Brain microvascular endothelial cell (primary cell): ENCODE data around the gene SPATA3.

Experiments
- DNase-seq: peaks from one replicate; pipeline ENCODE4 v3.0.0-alpha.2; 2020
- H3K27ac ChIP-seq: fragments of 250-450 bp; sonication (Bioruptor Pico); 2 replicates; pipeline ENCODE4 v1.5.1; 2020; ENCODE audit warnings: mild to moderate bottlenecking, moderate library complexity
- H3K27me3 ChIP-seq: fragments of 250-450 bp; sonication (Bioruptor Pico); replicated peaks from 2 replicates; pipeline ENCODE4 v1.5.1; 2020; ENCODE audit warnings: mild to moderate bottlenecking
- H3K36me3 ChIP-seq: fragments of 250-450 bp; sonication (Bioruptor Pico); replicated peaks from 2 replicates; pipeline ENCODE4 v1.5.1; 2020; ENCODE audit warnings: mild to moderate bottlenecking
- H3K4me3 ChIP-seq: 2 replicates; pipeline ENCODE4 v1.5.1; 2011; ENCODE audit warnings: low read depth, mild to moderate bottlenecking, control low read depth, low read length, moderate library complexity
- in situ Hi-C: cut with HindIII; loops from 2 replicates; pipeline ENCODE4 v1.10.0; 2017; ENCODE audit warnings: low sequenced_read_pairs, low pct_ligation_motif_present
- TF ChIP-seq, protein P1 (sequence below): IDR thresholded peaks from 2 replicates; pipeline ENCODE4 v1.5.1; 2011; ENCODE audit warnings: low read depth, mild to moderate bottlenecking, moderate library complexity, low read length, control low read depth, inconsistent platforms; ENCODE audit errors: missing control alignments

SPATA3 gene

DNA sequence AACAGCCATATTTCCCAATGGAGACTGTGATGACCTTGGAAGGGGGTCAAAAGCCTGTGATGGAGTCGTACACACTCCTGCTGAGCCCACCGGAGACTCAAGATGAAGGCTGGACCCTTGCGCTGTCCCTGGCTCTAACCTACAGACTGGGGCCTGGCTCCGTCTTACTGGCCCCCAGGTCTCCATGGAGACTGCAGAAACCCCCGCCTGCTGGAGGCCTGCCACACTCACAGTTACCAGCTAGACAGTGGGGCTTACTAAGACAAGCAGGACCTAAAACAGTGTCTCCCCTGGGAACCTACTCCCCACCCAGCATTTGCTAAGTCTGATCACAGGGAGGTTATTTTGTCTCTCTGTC, 51.0 kb downstream of the SPATA3 start:
- in situ Hi-C loops = no loop called here
- no peak for DNase-seq
- no peak overlapping the region for H3K27ac ChIP-seq
- TF ChIP-seq, protein P1, sequence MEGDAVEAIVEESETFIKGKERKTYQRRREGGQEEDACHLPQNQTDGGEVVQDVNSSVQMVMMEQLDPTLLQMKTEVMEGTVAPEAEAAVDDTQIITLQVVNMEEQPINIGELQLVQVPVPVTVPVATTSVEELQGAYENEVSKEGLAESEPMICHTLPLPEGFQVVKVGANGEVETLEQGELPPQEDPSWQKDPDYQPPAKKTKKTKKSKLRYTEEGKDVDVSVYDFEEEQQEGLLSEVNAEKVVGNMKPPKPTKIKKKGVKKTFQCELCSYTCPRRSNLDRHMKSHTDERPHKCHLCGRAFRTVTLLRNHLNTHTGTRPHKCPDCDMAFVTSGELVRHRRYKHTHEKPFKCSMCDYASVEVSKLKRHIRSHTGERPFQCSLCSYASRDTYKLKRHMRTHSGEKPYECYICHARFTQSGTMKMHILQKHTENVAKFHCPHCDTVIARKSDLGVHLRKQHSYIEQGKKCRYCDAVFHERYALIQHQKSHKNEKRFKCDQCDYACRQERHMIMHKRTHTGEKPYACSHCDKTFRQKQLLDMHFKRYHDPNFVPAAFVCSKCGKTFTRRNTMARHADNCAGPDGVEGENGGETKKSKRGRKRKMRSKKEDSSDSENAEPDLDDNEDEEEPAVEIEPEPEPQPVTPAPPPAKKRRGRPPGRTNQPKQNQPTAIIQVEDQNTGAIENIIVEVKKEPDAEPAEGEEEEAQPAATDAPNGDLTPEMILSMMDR = no peak
- no peaks in the 10 kb centered on the region for H3K36me3 ChIP-seq
- H3K4me3 ChIP-seq = no peak overlapping the region
- H3K27me3 ChIP-seq = peaks cover 5% of the 10 kb centered on the region

DNA sequence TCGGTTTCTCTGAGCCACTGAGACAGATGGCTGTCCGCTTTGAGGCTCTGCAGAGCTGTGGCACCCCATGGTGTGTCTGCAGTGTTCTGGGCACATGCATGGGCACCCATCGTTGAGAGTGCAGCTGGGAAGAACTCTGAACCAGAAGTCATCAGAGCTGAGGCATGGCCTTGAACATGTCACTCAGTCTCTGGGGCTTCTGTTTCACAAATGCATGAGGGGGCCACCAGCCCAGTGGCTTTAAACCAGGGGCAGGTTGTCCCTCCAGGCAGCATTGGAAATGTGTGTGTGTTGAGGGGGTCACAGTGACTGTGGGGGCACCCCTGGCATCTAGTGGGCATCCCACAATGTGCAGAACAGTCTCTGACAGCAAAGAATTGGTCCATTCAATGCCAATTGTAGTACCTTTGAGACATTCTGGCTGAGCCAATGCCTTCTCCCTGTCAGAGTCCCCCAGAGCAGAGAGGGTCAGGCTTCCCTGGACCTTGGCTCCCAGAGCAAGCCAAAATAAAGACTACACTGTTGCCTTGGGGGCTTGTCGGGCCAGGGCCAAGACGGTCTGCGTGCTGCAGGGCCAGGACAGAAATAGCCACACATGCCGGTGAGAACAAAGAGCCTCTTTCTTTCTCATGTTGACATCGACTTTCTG, 51.5 kb downstream of the SPATA3 start:
- H3K27me3 ChIP-seq = peaks cover 5% of the 10 kb centered on the region
- in situ Hi-C loops = no loop called here
- no peak for DNase-seq
- no peaks in the 10 kb centered on the region for H3K36me3 ChIP-seq
- no peak overlapping the region for H3K27ac ChIP-seq
- TF ChIP-seq, protein P1 = no peak
- H3K4me3 ChIP-seq = no peak overlapping the region

DNA sequence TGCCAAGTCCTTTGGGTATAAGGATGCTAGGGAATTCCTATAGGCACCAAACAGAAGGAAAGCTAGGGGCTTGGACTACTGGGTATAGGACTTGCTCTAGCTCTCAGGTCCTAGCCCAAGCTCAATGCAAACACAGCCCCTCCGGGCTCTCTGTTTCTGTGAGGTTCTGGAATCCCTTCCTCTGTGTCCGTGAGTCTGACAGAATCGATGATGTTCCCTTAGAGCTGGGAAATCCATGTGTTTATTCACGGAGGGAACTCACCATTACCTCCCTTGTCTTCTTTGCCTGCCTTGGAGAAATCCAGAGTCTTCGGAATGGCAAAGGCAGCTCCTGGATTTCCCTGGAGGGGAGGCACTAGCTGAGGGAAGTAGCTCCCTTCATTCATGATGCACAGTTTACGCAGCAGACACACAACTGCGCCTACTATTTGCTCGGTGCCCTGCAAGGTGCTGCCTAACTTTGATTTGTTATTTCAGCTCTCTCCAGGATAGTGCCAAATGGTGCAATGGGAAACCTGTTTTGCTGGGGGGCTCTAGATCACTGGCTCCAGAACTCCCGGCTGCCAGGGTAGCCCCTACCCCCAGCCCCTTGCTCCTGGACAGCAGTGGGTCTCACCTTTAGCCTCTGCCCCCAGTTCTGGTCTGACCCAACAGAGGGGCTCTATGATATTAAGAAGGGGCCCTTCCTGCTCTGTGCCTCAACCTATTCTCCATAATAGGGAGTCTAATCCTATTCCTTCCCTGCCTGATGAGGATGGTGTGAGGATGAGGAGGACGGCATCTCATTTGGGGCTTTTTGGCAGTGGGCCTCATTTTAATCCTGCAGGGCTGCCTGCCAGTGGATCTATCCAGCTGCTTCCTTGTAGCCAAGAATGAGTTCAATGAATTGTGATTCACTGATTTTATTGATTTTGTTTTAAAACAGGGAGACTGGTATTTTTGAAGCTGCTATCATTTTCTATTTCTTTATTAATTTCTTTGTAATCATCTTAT, 52.3 kb downstream of the SPATA3 start:
- in situ Hi-C loops = no loop called here
- no peak for DNase-seq
- Histone ChIP-seq H3K27me3 (peaks cover 5% of the 10 kb centered on the region), H3K36me3 (no peaks in the 10 kb centered on the region), H3K27ac (no peak overlapping the region), H3K4me3 (no peak overlapping the region)
- TF ChIP-seq, protein P1 = no peak

DNA sequence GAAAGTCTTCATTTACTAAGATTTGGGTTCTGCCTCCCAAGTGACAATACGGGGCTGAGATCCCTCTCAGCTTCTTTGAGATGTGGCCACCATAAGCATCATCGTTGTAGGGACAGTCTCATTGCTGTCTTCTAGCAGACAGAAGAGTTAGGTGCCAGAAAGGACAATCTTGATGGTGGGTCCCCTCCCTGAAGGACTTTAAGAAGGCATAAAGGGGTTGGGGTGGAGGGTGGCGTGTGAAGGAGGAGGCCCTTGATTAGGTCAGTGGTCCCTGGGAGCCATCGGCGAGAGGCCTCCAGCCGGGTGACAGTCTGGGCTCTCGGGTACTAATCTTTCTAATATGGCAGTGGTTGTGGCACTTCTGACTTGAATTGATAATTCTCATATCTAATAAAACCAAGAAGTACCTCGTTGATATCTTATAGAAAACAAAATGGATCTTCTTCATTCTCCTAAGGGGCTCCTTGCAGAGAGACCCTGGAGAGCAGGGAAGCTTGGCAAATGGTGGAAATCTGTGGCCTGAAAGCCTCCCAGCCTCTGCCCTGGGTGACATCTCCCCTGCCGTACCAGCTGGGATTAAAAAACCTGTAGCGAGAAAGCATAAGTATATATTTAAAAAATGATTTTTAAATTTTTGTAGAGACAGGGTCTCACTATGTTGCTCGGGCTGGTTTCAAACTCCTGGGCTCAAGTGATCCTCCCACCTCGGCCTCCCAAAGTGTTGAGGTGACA, 53.5 kb downstream of the SPATA3 start:
- H3K36me3 ChIP-seq = no peaks in the 10 kb centered on the region
- no peak overlapping the region for H3K4me3 ChIP-seq
- in situ Hi-C loops = no loop called here
- H3K27ac ChIP-seq = no peak overlapping the region
- DNase-seq = no peak
- TF ChIP-seq, protein P1 = no peak
- peaks cover 5% of the 10 kb centered on the region for H3K27me3 ChIP-seq

DNA sequence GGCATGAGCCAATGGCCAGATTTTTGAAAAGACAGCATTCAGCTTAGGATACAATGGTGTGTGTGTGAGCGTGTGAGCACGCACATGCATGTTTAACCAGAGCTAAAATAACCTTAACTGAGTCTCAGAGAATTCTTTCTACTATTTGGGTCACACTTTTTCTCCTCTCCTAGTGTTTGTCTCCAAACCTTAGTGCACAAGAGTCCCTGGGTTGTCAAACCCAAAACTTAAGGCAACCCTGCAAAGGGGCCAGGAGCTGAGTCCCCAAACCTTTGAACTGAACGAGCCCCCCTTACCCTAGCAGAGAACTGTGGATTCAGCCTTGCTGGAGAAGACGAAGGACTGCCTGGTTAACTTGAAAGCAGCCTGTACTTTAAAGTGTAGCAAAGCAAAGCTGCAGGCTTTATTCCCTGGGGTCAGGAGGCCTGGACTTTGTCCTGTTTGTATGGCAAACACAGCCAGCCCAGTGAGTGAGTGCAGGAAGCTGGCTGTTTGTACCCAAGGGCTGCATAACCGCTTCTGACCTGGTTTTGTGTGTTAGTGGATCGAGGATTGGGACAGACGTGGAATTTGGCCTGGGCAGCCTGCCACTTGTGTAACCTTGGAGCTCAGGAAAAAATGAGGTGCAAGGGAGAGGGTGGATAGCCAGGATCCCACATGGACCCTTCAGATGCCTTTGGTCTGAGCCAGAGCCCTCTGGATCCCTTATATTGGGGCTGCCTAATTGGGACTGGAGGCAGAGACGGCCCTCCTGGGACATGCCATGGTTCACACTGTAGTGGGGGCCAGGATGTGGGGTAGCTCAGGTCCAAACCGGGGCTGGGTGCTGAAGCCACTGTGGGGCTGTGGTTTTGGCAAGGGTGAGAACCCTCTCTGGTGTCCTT, 54.3 kb downstream of the SPATA3 start:
- Histone ChIP-seq H3K27me3 (peaks cover 5% of the 10 kb centered on the region), H3K27ac (no peak overlapping the region), H3K36me3 (no peaks in the 10 kb centered on the region), H3K4me3 (no peak overlapping the region)
- in situ Hi-C loops = no loop called here
- TF ChIP-seq, protein P1 = no peak
- no peak for DNase-seq
